ENCODE results near the gene KCTD1.

The KCTD1 gene

DNA sequence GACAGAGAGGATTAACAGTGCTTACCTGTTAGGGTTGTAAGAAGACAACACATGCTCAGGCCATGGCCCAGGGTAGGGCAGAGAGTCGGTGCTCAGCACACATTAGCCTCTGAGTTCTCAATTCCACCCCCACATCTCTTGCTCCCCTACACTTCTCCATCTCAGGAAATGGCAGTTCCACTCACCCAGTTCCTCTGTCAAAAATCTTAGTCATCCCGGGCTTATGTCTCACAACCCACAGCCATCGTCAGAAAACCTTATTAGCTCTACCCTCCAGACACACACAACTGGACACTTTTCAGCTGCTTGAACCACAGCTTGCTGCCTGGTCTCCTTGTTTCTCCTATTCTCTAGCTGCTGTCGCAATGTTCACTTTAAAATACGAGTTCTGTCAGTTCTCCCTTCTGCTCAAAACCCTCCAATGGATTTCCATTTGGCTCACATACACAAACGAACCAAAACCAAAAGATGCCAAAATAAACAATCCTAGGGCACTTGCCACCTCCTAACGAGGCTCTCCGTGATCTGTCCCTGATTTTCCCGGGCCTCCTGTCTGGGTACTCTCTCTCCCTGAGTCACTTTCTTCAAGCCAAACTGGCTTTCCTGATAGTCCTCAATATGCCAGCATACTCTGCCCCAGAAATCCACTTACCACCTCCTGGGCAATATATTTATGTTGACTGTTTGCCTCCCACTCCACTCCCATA, 89.7 kb downstream of the KCTD1 start:
- Histone ChIP-seq H3K4me1 (ENCODE audit: insufficient read depth, low read length) (no peaks in the 10 kb centered on the region), H3K9ac (ENCODE audit: low read depth, low read length) (no peak overlapping the region), H3K79me2 (ENCODE audit: insufficient read depth, low read length) (no peaks in the 10 kb centered on the region), H4K20me1 (ENCODE audit: insufficient read depth, low read length) (no peaks in the 10 kb centered on the region), H3K36me3 (ENCODE audit: insufficient read depth, low read length) (peaks cover 47% of the 10 kb centered on the region), H2AFZ (ENCODE audit: low read depth, low read length) (no peak overlapping the region), H3K27me3 (ENCODE audit: insufficient read depth, low read length, poor library complexity) (no peaks in the 10 kb centered on the region), H3K27ac (ENCODE audit: low read length) (no peak overlapping the region), H3K4me2 (ENCODE audit: insufficient read depth, low read length) (no peak overlapping the region), H3K9me3 (ENCODE audit: insufficient read depth, low read length, severe bottlenecking) (no peaks in the 10 kb centered on the region), H3K4me3 (ENCODE audit: low read depth in 1 of 2, low read length in 2 of 2) (no peak overlapping the region)
- DNase-seq (no peak), ATAC-seq (ENCODE audit: insufficient read depth, low read depth) (no peak)
- no peak for TF ChIP-seq EZH2 (IDR thresholded peaks at IDR 0.05; ENCODE audit: borderline replicate concordance, low read depth, low read length, severe bottlenecking)
- TF ChIP-seq, protein P1, sequence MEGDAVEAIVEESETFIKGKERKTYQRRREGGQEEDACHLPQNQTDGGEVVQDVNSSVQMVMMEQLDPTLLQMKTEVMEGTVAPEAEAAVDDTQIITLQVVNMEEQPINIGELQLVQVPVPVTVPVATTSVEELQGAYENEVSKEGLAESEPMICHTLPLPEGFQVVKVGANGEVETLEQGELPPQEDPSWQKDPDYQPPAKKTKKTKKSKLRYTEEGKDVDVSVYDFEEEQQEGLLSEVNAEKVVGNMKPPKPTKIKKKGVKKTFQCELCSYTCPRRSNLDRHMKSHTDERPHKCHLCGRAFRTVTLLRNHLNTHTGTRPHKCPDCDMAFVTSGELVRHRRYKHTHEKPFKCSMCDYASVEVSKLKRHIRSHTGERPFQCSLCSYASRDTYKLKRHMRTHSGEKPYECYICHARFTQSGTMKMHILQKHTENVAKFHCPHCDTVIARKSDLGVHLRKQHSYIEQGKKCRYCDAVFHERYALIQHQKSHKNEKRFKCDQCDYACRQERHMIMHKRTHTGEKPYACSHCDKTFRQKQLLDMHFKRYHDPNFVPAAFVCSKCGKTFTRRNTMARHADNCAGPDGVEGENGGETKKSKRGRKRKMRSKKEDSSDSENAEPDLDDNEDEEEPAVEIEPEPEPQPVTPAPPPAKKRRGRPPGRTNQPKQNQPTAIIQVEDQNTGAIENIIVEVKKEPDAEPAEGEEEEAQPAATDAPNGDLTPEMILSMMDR (IDR thresholded peaks at IDR 0.05; ENCODE audit: borderline replicate concordance, extremely low read depth, low read length, poor library complexity, severe bottlenecking), result no peak

DNA sequence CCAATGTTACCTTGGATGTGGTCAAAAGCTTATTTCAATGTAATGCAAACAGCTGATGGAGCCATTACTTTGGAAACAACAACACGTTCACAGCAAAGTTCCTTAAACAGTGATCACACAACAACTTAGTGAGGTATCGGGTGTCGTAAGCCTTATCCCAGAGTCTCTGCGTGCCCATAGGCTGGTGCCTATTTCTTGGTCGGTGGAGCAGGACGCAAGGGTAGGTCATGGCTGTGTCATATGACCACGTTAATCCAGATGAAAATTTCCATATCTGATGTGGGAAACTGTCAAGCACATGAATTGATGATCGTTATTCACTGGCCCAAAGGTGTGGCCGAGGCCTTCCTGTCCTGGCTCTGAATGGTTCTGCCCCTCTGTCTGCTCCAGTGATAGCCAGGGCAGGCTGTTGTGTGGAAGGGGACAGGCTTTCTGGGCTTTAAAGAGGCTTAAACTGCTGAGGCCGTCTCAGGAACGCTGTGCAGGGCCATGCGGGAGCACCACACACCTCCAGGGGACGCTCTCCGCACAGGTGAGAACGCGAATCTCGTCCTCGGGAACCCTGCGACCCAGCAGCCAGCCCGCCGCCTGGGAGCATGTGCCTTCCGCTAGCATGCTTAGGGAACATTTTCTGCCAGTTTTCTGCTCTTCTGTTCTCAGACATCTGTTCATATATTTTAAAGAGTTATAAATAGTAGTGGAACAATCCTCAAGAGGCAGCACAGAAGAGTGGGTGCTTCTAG, 90.6 kb downstream of the KCTD1 start:
- no peak overlapping the region for H3K27ac ChIP-seq (ENCODE audit: low read length)
- H3K27me3 ChIP-seq (ENCODE audit: insufficient read depth, low read length, poor library complexity), result no peaks in the 10 kb centered on the region
- no peak overlapping the region for H3K4me2 ChIP-seq (ENCODE audit: insufficient read depth, low read length)
- H3K4me3 ChIP-seq (ENCODE audit: low read depth in 1 of 2, low read length in 2 of 2), result no peak overlapping the region
- H4K20me1 ChIP-seq (ENCODE audit: insufficient read depth, low read length), result no peaks in the 10 kb centered on the region
- ATAC-seq (ENCODE audit: insufficient read depth, low read depth), result no peak
- H3K9me3 ChIP-seq (ENCODE audit: insufficient read depth, low read length, severe bottlenecking), result no peaks in the 10 kb centered on the region
- no peaks in the 10 kb centered on the region for H3K4me1 ChIP-seq (ENCODE audit: insufficient read depth, low read length)
- TF ChIP-seq EZH2 (IDR thresholded peaks at IDR 0.05; ENCODE audit: borderline replicate concordance, low read depth, low read length, severe bottlenecking), result no peak
- TF ChIP-seq, protein P1 (IDR thresholded peaks at IDR 0.05; ENCODE audit: borderline replicate concordance, extremely low read depth, low read length, poor library complexity, severe bottlenecking), result peak; percentile 35
- peaks cover 48% of the 10 kb centered on the region for H3K36me3 ChIP-seq (ENCODE audit: insufficient read depth, low read length)
- no peak overlapping the region for H2AFZ ChIP-seq (ENCODE audit: low read depth, low read length)
- no peak overlapping the region for H3K9ac ChIP-seq (ENCODE audit: low read depth, low read length)
- no peaks in the 10 kb centered on the region for H3K79me2 ChIP-seq (ENCODE audit: insufficient read depth, low read length)
- no peak for DNase-seq

DNA sequence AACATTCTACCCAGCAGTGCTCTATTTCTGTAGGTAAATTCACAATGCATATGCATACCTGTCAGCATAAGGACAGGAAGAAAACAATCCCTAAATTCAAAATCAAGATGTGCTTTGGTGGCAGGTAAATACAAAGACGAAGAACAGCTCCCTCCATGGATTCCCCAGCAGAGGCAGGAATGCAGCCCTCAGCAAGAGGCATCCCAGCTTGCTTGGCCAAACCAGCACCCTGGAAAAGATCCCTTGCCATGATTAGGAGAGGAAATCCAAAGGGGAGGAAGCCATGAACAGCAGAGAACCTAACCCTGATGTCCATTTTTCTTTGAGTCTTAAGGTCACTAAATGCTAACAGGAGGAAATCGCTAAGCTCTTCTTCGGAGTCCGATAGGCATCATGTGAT, 91.2 kb downstream of the KCTD1 start:
- no peaks in the 10 kb centered on the region for H3K27me3 ChIP-seq (ENCODE audit: insufficient read depth, low read length, poor library complexity)
- H2AFZ ChIP-seq (ENCODE audit: low read depth, low read length), result no peak overlapping the region
- H3K4me1 ChIP-seq (ENCODE audit: insufficient read depth, low read length), result no peaks in the 10 kb centered on the region
- peaks cover 48% of the 10 kb centered on the region for H3K36me3 ChIP-seq (ENCODE audit: insufficient read depth, low read length)
- H4K20me1 ChIP-seq (ENCODE audit: insufficient read depth, low read length), result no peaks in the 10 kb centered on the region
- H3K9ac ChIP-seq (ENCODE audit: low read depth, low read length), result no peak overlapping the region
- TF ChIP-seq, protein P1 (IDR thresholded peaks at IDR 0.05; ENCODE audit: borderline replicate concordance, extremely low read depth, low read length, poor library complexity, severe bottlenecking), result no peak
- TF ChIP-seq EZH2 (IDR thresholded peaks at IDR 0.05; ENCODE audit: borderline replicate concordance, low read depth, low read length, severe bottlenecking), result no peak
- no peaks in the 10 kb centered on the region for H3K79me2 ChIP-seq (ENCODE audit: insufficient read depth, low read length)
- no peak overlapping the region for H3K4me3 ChIP-seq (ENCODE audit: low read depth in 1 of 2, low read length in 2 of 2)
- DNase-seq (no peak), ATAC-seq (ENCODE audit: insufficient read depth, low read depth) (no peak)
- H3K9me3 ChIP-seq (ENCODE audit: insufficient read depth, low read length, severe bottlenecking), result no peaks in the 10 kb centered on the region
- no peak overlapping the region for H3K27ac ChIP-seq (ENCODE audit: low read length)
- no peak overlapping the region for H3K4me2 ChIP-seq (ENCODE audit: insufficient read depth, low read length)

Data from DND-41 (cell line).